Upper lobe of right lung (tissue), 1 donor: ENCODE results near the gene TMEM129. TPM values are rescaled to one million over a fixed set of nuclear protein-coding genes. Genes with fewer than 3 reads are reported as not detected.
"Not testable (repeated sequence)": the region's sequence is repeated elsewhere in the genome, so short reads cannot be mapped to it uniquely, and the experiment has no call there.

Source experiments
- ATAC-seq: fragments of 200-7000 bp; cut with Tn5 transposase; one replicate; pipeline ENCODE4 v1.9.1; 2020; ENCODE audit warnings: mild to moderate bottlenecking, moderate library complexity
- DNase-seq: peaks from one replicate; pipeline ENCODE4 v3.0.0-alpha.2; 2020
- H3K27ac ChIP-seq: fragments of 200-600 bp; one replicate; pipeline ENCODE4 v1.8.0; 2022
- H3K27me3 ChIP-seq: fragments of 200-600 bp; one replicate; pipeline ENCODE4 v1.8.0; 2022; ENCODE audit warnings: mild to moderate bottlenecking
- H3K36me3 ChIP-seq: fragments of 200-600 bp; one replicate; pipeline ENCODE4 v1.8.0; 2022
- H3K4me1 ChIP-seq: fragments of 200-600 bp; one replicate; pipeline ENCODE4 v1.8.0; 2022
- H3K4me3 ChIP-seq: fragments of 200-600 bp; one replicate; pipeline ENCODE4 v1.8.0; 2022; ENCODE audit warnings: mild to moderate bottlenecking
- H3K9me3 ChIP-seq: fragments of 200-600 bp; one replicate; pipeline ENCODE4 v1.8.0; 2022
- CTCF ChIP-seq: fragments of 200-600 bp; IDR thresholded peaks from one replicate; pipeline ENCODE4 v1.8.0; 2022; ENCODE audit warnings: antibody characterized with exemption
- intact Hi-C: fragments of 100-400 bp; cut with DNase I; formaldehyde crosslinking; loops from one replicate; pipeline ENCODE4 v1.11.0; 2022
- total RNA-seq: library from RNA; stranded (reverse); fragmentation: NEBNext Ultra II Directional; extraction: Animal tissue kit (Norgen Biotek cat#: 25700); gene quantifications from one replicate; pipeline ENCODE4 v1.2.1, GENCODE V29; 2021
- donor health status: DM: no; HTN: yes; CAD: no; lungs with severe emphysema.

TMEM129 gene
- total RNA-seq, 1 donor from 2014 or later: 33.2 TPM

GRCh38 chr4:1708581-1708980, 12.5 kb downstream of the TMEM129 start:
- Histone ChIP-seq H3K27me3 (no peaks in the 10 kb centered on the region), H3K27ac (peak overlapping the region; percentile 1), H3K36me3 (peaks cover 29% of the 10 kb centered on the region), H3K4me3 (no peak overlapping the region), H3K9me3 (no peaks in the 10 kb centered on the region), H3K4me1 (peaks cover 25% of the 10 kb centered on the region)
- ATAC-seq (no peak), DNase-seq (no peak)
- intact Hi-C loops: no loop called here
- no peak for TF ChIP-seq CTCF

DNA sequence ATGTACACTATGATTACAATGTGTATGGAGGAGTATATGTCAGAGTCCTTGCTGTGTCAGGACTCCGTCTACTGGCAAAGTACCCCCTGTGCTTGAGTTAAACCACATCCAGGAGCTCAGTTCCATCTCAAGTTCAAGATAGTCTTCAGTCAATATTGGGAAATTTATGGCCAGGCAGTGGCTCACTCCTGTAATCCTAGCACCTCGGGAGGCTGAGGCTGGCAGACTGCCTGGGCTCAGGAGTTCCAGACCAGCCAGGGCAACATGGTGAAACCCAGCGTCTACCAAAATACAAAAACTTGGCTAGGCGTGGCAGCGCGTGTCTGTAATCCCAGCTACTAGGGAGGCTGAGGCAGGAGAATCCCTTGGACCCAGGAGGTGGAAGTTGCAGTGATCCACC, 14.8 kb downstream of the TMEM129 start:
- ATAC-seq (no peak), DNase-seq (peak; percentile 60)
- no peak overlapping the region for H3K27ac ChIP-seq
- no peaks in the 10 kb centered on the region for H3K27me3 ChIP-seq
- intact Hi-C loops: no loop called here
- H3K4me3 ChIP-seq: no peak overlapping the region
- no peaks in the 10 kb centered on the region for H3K9me3 ChIP-seq
- peaks cover 49% of the 10 kb centered on the region for H3K36me3 ChIP-seq
- TF ChIP-seq CTCF: no peak
- H3K4me1 ChIP-seq: peaks cover 21% of the 10 kb centered on the region

- peaks cover 55% of the 10 kb centered on the region for H3K36me3 ChIP-seq
- peaks cover 16% of the 10 kb centered on the region for H3K4me1 ChIP-seq
- no peak overlapping the region for H3K4me3 ChIP-seq
- no peaks in the 10 kb centered on the region for H3K27me3 ChIP-seq
- H3K27ac ChIP-seq: no peak overlapping the region
- ATAC-seq (no peak), DNase-seq (peak; percentile 43)
- no peaks in the 10 kb centered on the region for H3K9me3 ChIP-seq
- no peak for TF ChIP-seq CTCF
- intact Hi-C loops: no loop called here
Observed at GRCh38 chr4:1705732-1706131, 15.4 kb downstream of the TMEM129 start.

GRCh38 chr4:1703867-1704266, 17.3 kb downstream of the TMEM129 start:
- H3K9me3 ChIP-seq: no peaks in the 10 kb centered on the region
- no peak overlapping the region for H3K27ac ChIP-seq
- ATAC-seq: no peak
- intact Hi-C loops: no loop called here
- no peak for DNase-seq
- no peaks in the 10 kb centered on the region for H3K27me3 ChIP-seq
- no peak for TF ChIP-seq CTCF
- H3K4me3 ChIP-seq: no peak overlapping the region
- H3K36me3 ChIP-seq: peaks cover 70% of the 10 kb centered on the region
- peaks cover 5% of the 10 kb centered on the region for H3K4me1 ChIP-seq

DNA sequence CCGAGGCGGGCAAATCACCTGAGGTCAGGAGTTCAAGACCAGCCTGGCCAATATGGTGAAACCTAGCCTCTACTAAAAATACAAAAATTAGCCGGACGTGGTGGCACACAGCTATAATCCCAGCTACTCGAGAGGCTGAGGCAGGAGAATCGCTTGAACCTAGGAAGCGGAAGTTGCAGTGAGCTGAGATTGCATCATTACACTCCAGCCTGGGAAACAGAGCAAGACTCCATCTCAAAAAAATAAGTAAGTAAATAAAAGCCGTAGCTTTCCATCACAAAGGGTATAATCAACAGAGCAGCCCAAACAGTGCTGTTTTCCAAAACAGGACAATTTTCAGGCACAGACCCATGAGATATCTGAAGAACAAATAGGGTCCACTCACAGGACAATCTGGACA, 19.5 kb downstream of the TMEM129 start:
- DNase-seq, H3K4me1 ChIP-seq, H3K27ac ChIP-seq, H3K4me3 ChIP-seq, ATAC-seq, H3K9me3 ChIP-seq, intact Hi-C loops, H3K27me3 ChIP-seq: not testable (repeated sequence)
- peaks cover 92% of the 10 kb centered on the region for H3K36me3 ChIP-seq

GRCh38 chr4:1695913-1696312, 25.2 kb downstream of the TMEM129 start:
- Histone ChIP-seq H3K9me3 (no peaks in the 10 kb centered on the region), H3K4me1 (no peaks in the 10 kb centered on the region), H3K36me3 (peaks cover 97% of the 10 kb centered on the region), H3K27me3 (no peaks in the 10 kb centered on the region), H3K4me3 (no peak overlapping the region), H3K27ac (no peak overlapping the region)
- ATAC-seq (no peak), DNase-seq (no peak)
- intact Hi-C loops: no loop called here
- TF ChIP-seq CTCF: no peak
